WTC11 (cell line): Measurements from ENCODE around the gene PPME1.
"Not testable (repeated sequence)": the region's sequence is repeated elsewhere in the genome, so short reads cannot be mapped to it uniquely, and the experiment has no call there.

ENCODE experiments used
- CTCF ChIP-seq: fragments of 200-600 bp; IDR thresholded peaks from 2 replicates; pipeline ENCODE4 v1.8.0; 2022; ENCODE audit warnings: antibody characterized with exemption
- E2F4 ChIP-seq: sonication (generic); formaldehyde crosslinking; IDR thresholded peaks from 2 replicates; pipeline ENCODE4 v1.8.1; 2022; ENCODE audit warnings: low read depth, mild to moderate bottlenecking, moderate library complexity, missing genetic modification reagents, borderline replicate concordance
- FOXP1 ChIP-seq: sonication (generic); formaldehyde crosslinking; IDR thresholded peaks from 2 replicates; pipeline ENCODE4 v1.8.0; 2022; ENCODE audit warnings: missing genetic modification reagents, mild to moderate bottlenecking, moderate library complexity, borderline replicate concordance
- FOXP4 ChIP-seq: sonication (generic); formaldehyde crosslinking; IDR thresholded peaks from 2 replicates; pipeline ENCODE4 v1.8.0; 2022; ENCODE audit warnings: mild to moderate bottlenecking, missing genetic modification reagents
- SMAD3 ChIP-seq: sonication (generic); formaldehyde crosslinking; IDR thresholded peaks from 2 replicates; pipeline ENCODE4 v1.8.0; 2022; ENCODE audit warnings: missing genetic modification reagents, mild to moderate bottlenecking, borderline replicate concordance
- STAT6 ChIP-seq: sonication (generic); formaldehyde crosslinking; conservative IDR thresholded peaks from 2 replicates; pipeline ENCODE4 v1.8.1; 2023; ENCODE audit warnings: mild to moderate bottlenecking, low read depth, missing genetic modification reagents, moderate library complexity
- USF2 ChIP-seq: sonication (generic); formaldehyde crosslinking; IDR thresholded peaks from 2 replicates; pipeline ENCODE4 v1.8.1; 2023; ENCODE audit warnings: mild to moderate bottlenecking, missing genetic modification reagents, moderate library complexity

- TF ChIP-seq CTCF; FOXP4 (CRISPR knock-in tag); E2F4 (CRISPR knock-in tag); SMAD3 (CRISPR knock-in tag); USF2; FOXP1 (CRISPR knock-in tag); STAT6: not testable (repeated sequence)
Measured at GRCh38 chr11:74129121-74129520, 42.0 kb upstream of the PPME1 start.
